ENCODE measurements around the gene IDI1. TPM values are rescaled to one million over a fixed set of nuclear protein-coding genes. Genes with fewer than 3 reads are reported as not detected.

Gene IDI1
- total RNA-seq, 1 experiment from 2014 or later = 47.2 TPM

- POLR2A ChIA-PET = interaction anchor here (0.7 to 2.6 kb wide), 6 partner anchors 8 to 1966 kb away, joined by 3 to 10 read pairs (median 3); partner anchors contain the start of gene LARP4B
These were observed 573 bp upstream of the IDI1 start for GRCh38 chr10:1049425-1049958.

DNA sequence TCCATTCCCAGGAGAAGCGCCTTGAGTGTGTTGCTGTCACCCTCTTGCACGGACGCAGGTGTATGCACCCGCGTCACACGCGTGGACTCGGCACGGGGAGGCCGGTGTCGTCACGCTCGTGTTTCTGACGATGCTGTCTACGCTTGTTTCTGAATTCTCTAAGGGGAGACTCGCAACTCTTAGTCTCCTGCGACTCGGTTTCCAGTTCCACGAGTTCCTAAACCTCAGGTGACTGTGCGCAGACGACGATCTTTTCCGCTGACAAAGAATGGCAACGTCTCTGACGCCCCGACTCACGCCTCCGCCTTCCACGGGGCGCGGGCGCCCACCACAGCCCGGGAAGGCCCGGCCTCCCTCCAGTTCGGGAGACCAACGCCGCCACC is 579 bp downstream of the IDI1 start:
- H3K27ac Mint-ChIP-seq = peak overlapping the region; percentile 98
- ATAC-seq (no peak), DNase-seq (ENCODE audit: low spot score) (no peak)
- H3K4me3 Mint-ChIP-seq = peak overlapping the region; percentile 97
- H3K27me3 Mint-ChIP-seq (ENCODE audit: low read depth) = no peaks in the 10 kb centered on the region
- H3K4me1 Mint-ChIP-seq = peaks cover 32% of the 10 kb centered on the region
- no peaks in the 10 kb centered on the region for H3K9me3 Mint-ChIP-seq
- TF ChIP-seq ZNF416 (CRISPR knock-in tag; IDR thresholded peaks at IDR 0.05) (0 out of 2 replicates have a peak, but pooled peaks have one; percentile 39), HMGXB4 (CRISPR knock-in tag; IDR thresholded peaks at IDR 0.05) (no peak), MLX (CRISPR knock-in tag; IDR thresholded peaks at IDR 0.05) (0 out of 2 replicates have a peak, but pooled peaks have one; percentile 30), RELA (CRISPR knock-in tag; IDR thresholded peaks at IDR 0.05; ENCODE audit: borderline replicate concordance) (no peak), RORB (CRISPR knock-in tag; IDR thresholded peaks at IDR 0.05) (no peak), AR (CRISPR knock-in tag; IDR thresholded peaks at IDR 0.05) (0 out of 2 replicates have a peak, but pooled peaks have one; percentile 16)
- CTCF ChIA-PET = interaction anchor here (0.8 to 2.0 kb wide), 4 partner anchors 13 to 233 kb away, joined by 3 to 7 read pairs (median 4); no protein-coding TSS in a partner anchor
- POLR2A ChIA-PET = interaction anchor here (1.3 to 2.6 kb wide), 3 partner anchors 9 to 61 kb away, joined by 3 to 10 read pairs (median 5); no protein-coding TSS in a partner anchor
- H3K36me3 Mint-ChIP-seq = peaks cover 45% of the 10 kb centered on the region

More at GRCh38 chr10:1049425-1049958, 573 bp upstream of the IDI1 start:
- no peak for TF ChIP-seq NFE2L1 (CRISPR knock-in tag; IDR thresholded peaks at IDR 0.05)
- peak; percentile 61; the same call in 1 of the 2 replicates for TF ChIP-seq AR (CRISPR knock-in tag; IDR thresholded peaks at IDR 0.05)
- no peak for TF ChIP-seq ATF1 (CRISPR knock-in tag; IDR thresholded peaks at IDR 0.05)
- no peak; the same call in 1 of the 2 replicates for TF ChIP-seq ZBTB21 (CRISPR knock-in tag; IDR thresholded peaks at IDR 0.05; ENCODE audit: borderline replicate concordance)
- TF ChIP-seq, protein P1, sequence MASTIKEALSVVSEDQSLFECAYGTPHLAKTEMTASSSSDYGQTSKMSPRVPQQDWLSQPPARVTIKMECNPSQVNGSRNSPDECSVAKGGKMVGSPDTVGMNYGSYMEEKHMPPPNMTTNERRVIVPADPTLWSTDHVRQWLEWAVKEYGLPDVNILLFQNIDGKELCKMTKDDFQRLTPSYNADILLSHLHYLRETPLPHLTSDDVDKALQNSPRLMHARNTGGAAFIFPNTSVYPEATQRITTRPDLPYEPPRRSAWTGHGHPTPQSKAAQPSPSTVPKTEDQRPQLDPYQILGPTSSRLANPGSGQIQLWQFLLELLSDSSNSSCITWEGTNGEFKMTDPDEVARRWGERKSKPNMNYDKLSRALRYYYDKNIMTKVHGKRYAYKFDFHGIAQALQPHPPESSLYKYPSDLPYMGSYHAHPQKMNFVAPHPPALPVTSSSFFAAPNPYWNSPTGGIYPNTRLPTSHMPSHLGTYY (CRISPR knock-in tag; IDR thresholded peaks at IDR 0.05) = 0 out of 2 replicates have a peak, but pooled peaks have one; percentile 25
- TF ChIP-seq TP53 (CRISPR knock-in tag; IDR thresholded peaks at IDR 0.05) = no peak
- no peak for TF ChIP-seq IRF1 (CRISPR knock-in tag; IDR thresholded peaks at IDR 0.05)
- peak; percentile 71 for TF ChIP-seq GTF2I (CRISPR knock-in tag; conservative IDR thresholded peaks at IDR 0.05)
- peak; percentile 76; the same call in 1 of the 2 replicates for TF ChIP-seq ZNF121 (CRISPR knock-in tag; IDR thresholded peaks at IDR 0.05)
- no peak for TF ChIP-seq TCF7 (CRISPR knock-in tag; IDR thresholded peaks at IDR 0.05; ENCODE audit: low read depth)
- peak; percentile 5; the same call in 1 of the 2 replicates for TF ChIP-seq NFYB (CRISPR knock-in tag; conservative IDR thresholded peaks at IDR 0.05; ENCODE audit: low read depth)
- no peak for TF ChIP-seq ZNF416 (CRISPR knock-in tag; IDR thresholded peaks at IDR 0.05)
- CTCF ChIA-PET = interaction anchor here (0.6 to 2.0 kb wide), 7 partner anchors 14 to 234 kb away, joined by 3 to 7 read pairs (median 4); partner anchors contain the start of gene GTPBP4
- Mint-ChIP-seq H3K4me1 (peaks cover 38% of the 10 kb centered on the region), H3K9me3 (no peaks in the 10 kb centered on the region), H3K27me3 (ENCODE audit: low read depth) (no peaks in the 10 kb centered on the region), H3K27ac (peak overlapping the region; percentile 100), H3K36me3 (peaks cover 46% of the 10 kb centered on the region), H3K4me3 (peak overlapping the region; percentile 97)
- peak; percentile 49 for DNase-seq (ENCODE audit: low spot score)
- ATAC-seq = no peak; the same call in 1 of the 2 replicates
